ENCODE measurements around the gene PHACTR3. TPM values are rescaled to one million over a fixed set of nuclear protein-coding genes. Genes with fewer than 3 reads are reported as not detected.

PHACTR3 gene
- total and polyA plus RNA-seq, 2 of the 8 experiments (the other 6 are each of a cell fraction or from before 2014, with no cell fraction given) = 0.05 to 0.13 TPM

GRCh38 chr20:59728722-59729430 is 124.5 kb downstream of the PHACTR3 start:
- Histone ChIP-seq H3K9ac (replicated peaks in 1 of 4; ENCODE audit: extremely low read depth in 1 of 4, low read depth in 3 of 4, low read length in 3 of 4) (no peak overlapping the region), H4K5ac (ENCODE audit: insufficient read length, low read depth, low read length) (no peak overlapping the region), H3K4ac (replicated peaks; ENCODE audit: insufficient read length, low read depth, low read length) (no peak overlapping the region), H4K91ac (replicated peaks; ENCODE audit: insufficient read length, low read length) (no peak overlapping the region), H2AFZ (ENCODE audit: low read length) (no peak overlapping the region), H3K9me3 (ENCODE audit: insufficient read depth in 2 of 2, low read depth in 1 of 2, low read length in 1 of 2) (peaks cover 94 to 95% of the 10 kb centered on the region in 2 experiments), H4K8ac (ENCODE audit: extremely low read depth, insufficient read depth, low read length) (no peak overlapping the region), H3K56ac (replicated peaks; ENCODE audit: insufficient read length, low read depth, low read length) (no peak overlapping the region), H2BK5ac (ENCODE audit: low read depth, low read length) (no peak overlapping the region), H3K4me1 (replicated peaks in 1 of 4; ENCODE audit: control insufficient read depth in 3 of 4, insufficient read depth in 4 of 4, low read length in 3 of 4) (no peaks in the 10 kb centered on the region), H3K4me3 (ENCODE audit: extremely low read depth in 1 of 4, insufficient read depth in 2 of 4, low read depth in 3 of 4, low read length in 4 of 4) (no peak overlapping the region), H2BK15ac (ENCODE audit: low read length) (no peak overlapping the region), H3K23ac (ENCODE audit: insufficient read length) (no peak overlapping the region), H4K20me1 (replicated peaks in 1 of 2; ENCODE audit: control insufficient read depth in 1 of 2, insufficient read depth in 2 of 2, low read length in 2 of 2) (no peaks in the 10 kb centered on the region), H2AK5ac (ENCODE audit: low read depth, low read length) (no peak overlapping the region), H3K79me2 (ENCODE audit: control insufficient read depth in 1 of 2, insufficient read depth in 2 of 2, low read length in 2 of 2) (no peaks in the 10 kb centered on the region), H3K36me3 (ENCODE audit: control insufficient read depth in 2 of 4, insufficient read depth in 4 of 4, low read length in 3 of 4) (no peaks in the 10 kb centered on the region; a peak in 1 of 8 replicates), H3K27ac (ENCODE audit: low read depth, low read length) (no peak overlapping the region), H3K14ac (ENCODE audit: insufficient read length) (no peak overlapping the region), H3K23me2 (ENCODE audit: low read depth, low read length) (no peaks in the 10 kb centered on the region), H3K27me3 (replicated peaks in 1 of 4; ENCODE audit: control insufficient read depth in 3 of 4, extremely low read depth in 1 of 4, insufficient read depth in 3 of 4, low read length in 3 of 4) (no peaks in the 10 kb centered on the region), H2BK120ac (replicated peaks; ENCODE audit: low read depth, low read length) (no peak overlapping the region), H2BK12ac (ENCODE audit: low read depth, low read length) (no peak overlapping the region), H3K18ac (ENCODE audit: extremely low read depth, low read length) (no peak overlapping the region), H2BK20ac (ENCODE audit: low read length) (no peak overlapping the region), H3K4me2 (ENCODE audit: insufficient read depth in 1 of 2, low read depth in 2 of 2, low read length in 2 of 2) (no peak overlapping the region), H3K79me1 (ENCODE audit: low read depth, low read length) (no peaks in the 10 kb centered on the region)
- ChIA-PET POLR2A (ENCODE audit: partially characterized antibody) (no interaction called here), CTCF (ENCODE audit: partially characterized antibody) (no interaction called here)
- DNase-seq (ENCODE audit: low read depth in 1 of 2, low spot score in 2 of 2) (no peak), FAIRE-seq (no peak)
- WGBS, 2 experiments (ENCODE audit: extremely low coverage in 1 of 2, insufficient coverage in 1 of 2, insufficient read length in 1 of 2, insufficient replicate concordance in 2 of 2, low coverage in 1 of 2, low lambda C conversion rate in 2 of 2, missing lambda C conversion rate in 1 of 2) = 87% methylated on average over 6 of the region's 13 CpGs; no CpG with 5 or more reads in 1 of the 2 experiments
- TF ChIP-seq SP1 (IDR thresholded peaks at IDR 0.05; ENCODE audit: low read depth, low read length) (no peak), ZNF274 (IDR thresholded peaks at IDR 0.05; ENCODE audit: borderline replicate concordance, extremely low read depth, low read length) (no peak), CREB1 (IDR thresholded peaks at IDR 0.05) (no peak), TCF12 (IDR thresholded peaks at IDR 0.05; ENCODE audit: low read depth, low read length) (no peak), RFX5 (IDR thresholded peaks at IDR 0.05; ENCODE audit: borderline replicate concordance, low read depth, low read length) (no peak), SAP30 (IDR thresholded peaks at IDR 0.05; ENCODE audit: insufficient read depth, insufficient replicate concordance, low read length) (no peak), CBX5 (IDR thresholded peaks at IDR 0.05; ENCODE audit: low read depth, low read length) (no peak), EP300 (IDR thresholded peaks at IDR 0.05; ENCODE audit: borderline replicate concordance in 1 of 2, low read depth in 2 of 2, low read length in 2 of 2) (no peak), BRCA1 (IDR thresholded peaks at IDR 0.05; ENCODE audit: low read depth, low read length) (no peak), SUZ12 (IDR thresholded peaks at IDR 0.05; ENCODE audit: low read length) (no peak), RAD21 (IDR thresholded peaks at IDR 0.05 in 1 of 2, conservative IDR thresholded peaks at IDR 0.05 in 1 of 2; ENCODE audit: low read depth in 2 of 2, low read length in 2 of 2) (no peak), BACH1 (IDR thresholded peaks at IDR 0.05; ENCODE audit: low read length) (no peak), CBX8 (IDR thresholded peaks at IDR 0.05; ENCODE audit: borderline replicate concordance, low read depth, low read length) (no peak), SRF (IDR thresholded peaks at IDR 0.05; ENCODE audit: low read depth, low read length) (no peak)
